GM23338 (cell line): ENCODE measurements around the gene C11orf54. TPM values are rescaled to one million over a fixed set of nuclear protein-coding genes. Genes with fewer than 3 reads are reported as not detected.

Experiments
- ATAC-seq: fragments of 200-7000 bp; cut with Tn5 transposase; 3 replicates; pipeline ENCODE4 v1.9.1; 2020
- DNase-seq: peaks from one replicate; pipeline ENCODE4 v3.0.0-alpha.2; 2015; ENCODE audit warnings: low spot score
- H2AFZ ChIP-seq: fragments of 200-600 bp; sonication (generic); 2 replicates; pipeline ENCODE4 v1.8.0; 2016; ENCODE audit warnings: antibody characterized with exemption, mild to moderate bottlenecking, moderate library complexity
- H3F3A ChIP-seq: fragments of 200-600 bp; sonication (generic); replicated peaks from 2 replicates; pipeline ENCODE4 v1.8.0; 2017; ENCODE audit warnings: antibody characterized with exemption, mixed run types, low read depth
- H3K27ac ChIP-seq: fragments of 200-600 bp; sonication (generic); 2 replicates; pipeline ENCODE4 v1.6.1; 2016; ENCODE audit warnings: low read depth
- H3K27me3 ChIP-seq: fragments of 200-600 bp; sonication (generic); 2 replicates; pipeline ENCODE4 v1.8.0; 2016; ENCODE audit warnings: mild to moderate bottlenecking, mixed run types, moderate library complexity; ENCODE audit not compliant: insufficient read depth
- H3K36me3 ChIP-seq: fragments of 200-600 bp; sonication (generic); 2 replicates; pipeline ENCODE4 v1.8.0; 2016; ENCODE audit warnings: mild to moderate bottlenecking; ENCODE audit not compliant: insufficient read depth
- H3K4me1 ChIP-seq: fragments of 200-600 bp; sonication (generic); 2 replicates; pipeline ENCODE4 v1.8.0; 2016; ENCODE audit warnings: mild to moderate bottlenecking, moderate library complexity; ENCODE audit not compliant: insufficient read depth
- H3K4me2 ChIP-seq: fragments of 200-600 bp; sonication (generic); 2 replicates; pipeline ENCODE4 v1.7.1; 2017; ENCODE audit warnings: mixed run types
- H3K4me3 ChIP-seq: fragments of 200-600 bp; sonication (generic); 2 replicates; pipeline ENCODE4 v1.6.1; 2016; ENCODE audit warnings: mixed run types
- H3K79me2 ChIP-seq: fragments of 200-600 bp; sonication (generic); replicated peaks from 2 replicates; pipeline ENCODE4 v1.8.0; 2017; ENCODE audit warnings: mild to moderate bottlenecking; ENCODE audit not compliant: insufficient read depth
- H3K9me2 ChIP-seq: fragments of 200-600 bp; sonication (generic); 2 replicates; pipeline ENCODE4 v1.8.0; 2017; ENCODE audit not compliant: insufficient read depth
- H4K20me1 ChIP-seq: fragments of 200-600 bp; sonication (generic); replicated peaks from 2 replicates; pipeline ENCODE4 v1.8.0; 2017; ENCODE audit warnings: mild to moderate bottlenecking; ENCODE audit not compliant: insufficient read depth
- H3K27ac Mint-ChIP-seq: 2 replicates; pipeline ENCODE4 v1.8.0; 2020; ENCODE audit warnings: inconsistent platforms, mild to moderate bottlenecking, moderate library complexity, mixed read lengths
- H3K27me3 Mint-ChIP-seq: 3 replicates; pipeline ENCODE4 v1.8.0; 2022; ENCODE audit warnings: low read depth, mild to moderate bottlenecking, moderate library complexity, mixed read lengths, inconsistent platforms; ENCODE audit not compliant: insufficient read depth, poor library complexity
- H3K36me3 Mint-ChIP-seq: 3 replicates; pipeline ENCODE4 v1.8.0; 2021; ENCODE audit warnings: low read depth, mild to moderate bottlenecking, inconsistent platforms, moderate library complexity, mixed read lengths
- H3K4me1 Mint-ChIP-seq: 3 replicates; pipeline ENCODE4 v1.8.0; 2020; ENCODE audit warnings: mild to moderate bottlenecking, inconsistent platforms, mixed read lengths
- H3K4me3 Mint-ChIP-seq: 3 replicates; pipeline ENCODE4 v1.8.0; 2021; ENCODE audit warnings: moderate library complexity, mild to moderate bottlenecking, inconsistent platforms, mixed read lengths
- H3K9me3 Mint-ChIP-seq: 3 replicates; pipeline ENCODE4 v1.8.0; 2020; ENCODE audit warnings: moderate library complexity, mild to moderate bottlenecking, inconsistent platforms, mixed read lengths
- CREB1 ChIP-seq: fragments of 250-450 bp; sonication (Bioruptor Pico); IDR thresholded peaks from 2 replicates; pipeline ENCODE4 v1.5.0; 2020; ENCODE audit warnings: low read depth, mild to moderate bottlenecking, moderate library complexity
- CTCF ChIP-seq, 2 experiments: fragments of 200-600 bp in 1 of 2; sonication (generic) in 1 of 2; conservative IDR thresholded peaks; 2 replicates each; pipeline versions ENCODE4 v1.5.1 to v1.6.1; 2016 to 2017; ENCODE audit warnings: antibody characterized with exemption in 2 of 2, low read depth in 2 of 2, mild to moderate bottlenecking in 2 of 2, moderate library complexity in 1 of 2
- EZH2 ChIP-seq: fragments of 200-600 bp; sonication (generic); IDR thresholded peaks from one replicate; pipeline ENCODE4 v1.8.0; 2017; ENCODE audit warnings: antibody characterized with exemption, mild to moderate bottlenecking, low read depth; ENCODE audit not compliant: unreplicated experiment
- EZH2phosphoT487 ChIP-seq: fragments of 200-600 bp; sonication (generic); IDR thresholded peaks from one replicate; pipeline ENCODE4 v1.8.1; 2018; ENCODE audit warnings: antibody characterized with exemption; ENCODE audit not compliant: unreplicated experiment
- JUNB ChIP-seq: IDR thresholded peaks from one replicate; pipeline ENCODE4 v1.6.1; 2016; ENCODE audit warnings: antibody characterized with exemption; ENCODE audit not compliant: unreplicated experiment
- NANOG ChIP-seq: IDR thresholded peaks from 2 replicates; pipeline ENCODE4 v1.6.1; 2016; ENCODE audit warnings: antibody characterized with exemption, borderline replicate concordance
- POLR2AphosphoS5 ChIP-seq: IDR thresholded peaks from 2 replicates; pipeline ENCODE4 v1.6.1; 2016; ENCODE audit warnings: antibody characterized with exemption, low read depth
- REST ChIP-seq: IDR thresholded peaks from one replicate; pipeline ENCODE4 v1.6.1; 2018; ENCODE audit warnings: antibody characterized with exemption; ENCODE audit not compliant: unreplicated experiment
- STAT1 ChIP-seq: IDR thresholded peaks from one replicate; pipeline ENCODE4 v1.6.1; 2016; ENCODE audit warnings: antibody characterized with exemption; ENCODE audit not compliant: unreplicated experiment
- ZNF114 ChIP-seq: fragments of 250-450 bp; sonication (Bioruptor Pico); IDR thresholded peaks from 2 replicates; pipeline ENCODE4 v1.5.0; 2020; ENCODE audit warnings: mild to moderate bottlenecking, moderate library complexity
- ZNF331 ChIP-seq: fragments of 250-450 bp; sonication (Bioruptor Pico); IDR thresholded peaks from 2 replicates; pipeline ENCODE4 v1.5.0; 2020; ENCODE audit warnings: low read depth, mild to moderate bottlenecking, moderate library complexity
- polyA plus RNA-seq: library from polyadenylated mRNA; unstranded; fragments of >200 nt; fragmentation: Nextera tagmentation; extraction: Ambion mirVana; gene quantifications from 2 replicates; pipeline ENCODE4 v1.2.1, GENCODE V29; 2016
- total RNA-seq: library from RNA; depleted of rRNA; stranded (reverse); fragments of >200 nt; shearing (Covaris generic); gene quantifications from 2 replicates; pipeline ENCODE4 v1.2.3, GENCODE V29; 2014
- TF ChIP-seq, protein P1 (sequence below): fragments of 250-450 bp; sonication (Bioruptor Pico); IDR thresholded peaks from 2 replicates; pipeline ENCODE4 v1.5.0; 2020; ENCODE audit warnings: mild to moderate bottlenecking, moderate library complexity
- TF ChIP-seq, protein P2 (sequence below): IDR thresholded peaks from 2 replicates; pipeline ENCODE4 v1.6.1; 2016; ENCODE audit warnings: antibody characterized with exemption

C11orf54 gene
- total and polyA plus RNA-seq, 2 experiments from 2014 or later = 35.8 to 38.8 TPM

GRCh38 chr11:93718057-93718563, 23.4 kb upstream of the C11orf54 start:
- peaks cover 40% of the 10 kb centered on the region for H3K36me3 Mint-ChIP-seq
- H3K9me2 ChIP-seq = no peaks in the 10 kb centered on the region
- H3F3A ChIP-seq = no peaks in the 10 kb centered on the region
- H3K4me2 ChIP-seq = no peak overlapping the region
- no peaks in the 10 kb centered on the region; the same call in 1 of the 2 replicates for H4K20me1 ChIP-seq
- TF ChIP-seq POLR2AphosphoS5 (no peak), STAT1 (no peak), ZNF331 (CRISPR knock-in tag) (no peak), CTCF (conservative IDR thresholded peaks at IDR 0.05; ENCODE audit: low read depth in 2 of 2) (no peak), CREB1 (CRISPR knock-in tag) (no peak), EZH2phosphoT487 (no peak), REST (no peak), ZNF114 (CRISPR knock-in tag) (no peak), EZH2 (no peak), JUNB (no peak), NANOG (no peak)
- TF ChIP-seq, protein P1, sequence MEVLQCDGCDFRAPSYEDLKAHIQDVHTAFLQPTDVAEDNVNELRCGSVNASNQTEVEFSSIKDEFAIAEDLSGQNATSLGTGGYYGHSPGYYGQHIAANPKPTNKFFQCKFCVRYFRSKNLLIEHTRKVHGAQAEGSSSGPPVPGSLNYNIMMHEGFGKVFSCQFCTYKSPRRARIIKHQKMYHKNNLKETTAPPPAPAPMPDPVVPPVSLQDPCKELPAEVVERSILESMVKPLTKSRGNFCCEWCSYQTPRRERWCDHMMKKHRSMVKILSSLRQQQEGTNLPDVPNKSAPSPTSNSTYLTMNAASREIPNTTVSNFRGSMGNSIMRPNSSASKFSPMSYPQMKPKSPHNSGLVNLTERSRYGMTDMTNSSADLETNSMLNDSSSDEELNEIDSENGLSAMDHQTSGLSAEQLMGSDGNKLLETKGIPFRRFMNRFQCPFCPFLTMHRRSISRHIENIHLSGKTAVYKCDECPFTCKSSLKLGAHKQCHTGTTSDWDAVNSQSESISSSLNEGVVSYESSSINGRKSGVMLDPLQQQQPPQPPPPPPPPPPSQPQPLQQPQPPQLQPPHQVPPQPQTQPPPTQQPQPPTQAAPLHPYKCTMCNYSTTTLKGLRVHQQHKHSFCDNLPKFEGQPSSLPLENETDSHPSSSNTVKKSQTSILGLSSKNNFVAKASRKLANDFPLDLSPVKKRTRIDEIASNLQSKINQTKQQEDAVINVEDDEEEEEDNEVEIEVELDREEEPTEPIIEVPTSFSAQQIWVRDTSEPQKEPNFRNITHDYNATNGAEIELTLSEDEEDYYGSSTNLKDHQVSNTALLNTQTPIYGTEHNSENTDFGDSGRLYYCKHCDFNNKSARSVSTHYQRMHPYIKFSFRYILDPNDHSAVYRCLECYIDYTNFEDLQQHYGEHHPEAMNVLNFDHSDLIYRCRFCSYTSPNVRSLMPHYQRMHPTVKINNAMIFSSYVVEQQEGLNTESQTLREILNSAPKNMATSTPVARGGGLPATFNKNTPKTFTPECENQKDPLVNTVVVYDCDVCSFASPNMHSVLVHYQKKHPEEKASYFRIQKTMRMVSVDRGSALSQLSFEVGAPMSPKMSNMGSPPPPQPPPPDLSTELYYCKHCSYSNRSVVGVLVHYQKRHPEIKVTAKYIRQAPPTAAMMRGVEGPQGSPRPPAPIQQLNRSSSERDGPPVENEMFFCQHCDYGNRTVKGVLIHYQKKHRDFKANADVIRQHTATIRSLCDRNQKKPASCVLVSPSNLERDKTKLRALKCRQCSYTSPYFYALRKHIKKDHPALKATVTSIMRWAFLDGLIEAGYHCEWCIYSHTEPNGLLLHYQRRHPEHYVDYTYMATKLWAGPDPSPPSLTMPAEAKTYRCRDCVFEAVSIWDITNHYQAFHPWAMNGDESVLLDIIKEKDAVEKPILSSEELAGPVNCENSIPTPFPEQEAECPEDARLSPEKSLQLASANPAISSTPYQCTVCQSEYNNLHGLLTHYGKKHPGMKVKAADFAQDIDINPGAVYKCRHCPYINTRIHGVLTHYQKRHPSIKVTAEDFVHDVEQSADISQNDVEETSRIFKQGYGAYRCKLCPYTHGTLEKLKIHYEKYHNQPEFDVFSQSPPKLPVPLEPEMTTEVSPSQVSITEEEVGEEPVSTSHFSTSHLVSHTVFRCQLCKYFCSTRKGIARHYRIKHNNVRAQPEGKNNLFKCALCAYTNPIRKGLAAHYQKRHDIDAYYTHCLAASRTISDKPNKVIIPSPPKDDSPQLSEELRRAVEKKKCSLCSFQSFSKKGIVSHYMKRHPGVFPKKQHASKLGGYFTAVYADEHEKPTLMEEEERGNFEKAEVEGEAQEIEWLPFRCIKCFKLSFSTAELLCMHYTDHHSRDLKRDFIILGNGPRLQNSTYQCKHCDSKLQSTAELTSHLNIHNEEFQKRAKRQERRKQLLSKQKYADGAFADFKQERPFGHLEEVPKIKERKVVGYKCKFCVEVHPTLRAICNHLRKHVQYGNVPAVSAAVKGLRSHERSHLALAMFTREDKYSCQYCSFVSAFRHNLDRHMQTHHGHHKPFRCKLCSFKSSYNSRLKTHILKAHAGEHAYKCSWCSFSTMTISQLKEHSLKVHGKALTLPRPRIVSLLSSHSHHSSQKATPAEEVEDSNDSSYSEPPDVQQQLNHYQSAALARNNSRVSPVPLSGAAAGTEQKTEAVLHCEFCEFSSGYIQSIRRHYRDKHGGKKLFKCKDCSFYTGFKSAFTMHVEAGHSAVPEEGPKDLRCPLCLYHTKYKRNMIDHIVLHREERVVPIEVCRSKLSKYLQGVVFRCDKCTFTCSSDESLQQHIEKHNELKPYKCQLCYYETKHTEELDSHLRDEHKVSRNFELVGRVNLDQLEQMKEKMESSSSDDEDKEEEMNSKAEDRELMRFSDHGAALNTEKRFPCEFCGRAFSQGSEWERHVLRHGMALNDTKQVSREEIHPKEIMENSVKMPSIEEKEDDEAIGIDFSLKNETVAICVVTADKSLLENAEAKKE (CRISPR knock-in tag) = no peak
- TF ChIP-seq, protein P2, sequence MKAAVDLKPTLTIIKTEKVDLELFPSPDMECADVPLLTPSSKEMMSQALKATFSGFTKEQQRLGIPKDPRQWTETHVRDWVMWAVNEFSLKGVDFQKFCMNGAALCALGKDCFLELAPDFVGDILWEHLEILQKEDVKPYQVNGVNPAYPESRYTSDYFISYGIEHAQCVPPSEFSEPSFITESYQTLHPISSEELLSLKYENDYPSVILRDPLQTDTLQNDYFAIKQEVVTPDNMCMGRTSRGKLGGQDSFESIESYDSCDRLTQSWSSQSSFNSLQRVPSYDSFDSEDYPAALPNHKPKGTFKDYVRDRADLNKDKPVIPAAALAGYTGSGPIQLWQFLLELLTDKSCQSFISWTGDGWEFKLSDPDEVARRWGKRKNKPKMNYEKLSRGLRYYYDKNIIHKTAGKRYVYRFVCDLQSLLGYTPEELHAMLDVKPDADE = no peak
- H3K27ac ChIP-seq = no peak overlapping the region
- DNase-seq = no peak
- H3K4me1 ChIP-seq = no peaks in the 10 kb centered on the region
- no peaks in the 10 kb centered on the region; the same call in 1 of the 2 replicates for H3K79me2 ChIP-seq
- peaks cover 20% of the 10 kb centered on the region for H3K4me1 Mint-ChIP-seq
- H2AFZ ChIP-seq = no peak overlapping the region
- no peaks in the 10 kb centered on the region for H3K9me3 Mint-ChIP-seq
- H3K36me3 ChIP-seq = peaks cover 10% of the 10 kb centered on the region; the same call in 1 of the 2 replicates
- no peak overlapping the region for H3K4me3 ChIP-seq
- H3K27ac Mint-ChIP-seq = no peak overlapping the region
- ATAC-seq = no peak
- no peak overlapping the region for H3K4me3 Mint-ChIP-seq
- peaks cover 2% of the 10 kb centered on the region for H3K27me3 Mint-ChIP-seq
- H3K27me3 ChIP-seq = no peaks in the 10 kb centered on the region
